ENCODE measurements around the gene PGC. TPM values are rescaled to one million over a fixed set of nuclear protein-coding genes. Genes with fewer than 3 reads are reported as not detected.

The PGC gene
- polyA plus RNA-seq, 3 donors from 2014 or later, result not detected

GRCh38 chr6:41748542-41748941 lies 1.3 kb upstream of the PGC start:
- peaks cover 0 to 2% (median 2%) of the 10 kb centered on the region in 3 donors for H3K27me3 Mint-ChIP-seq (ENCODE audit: low read depth in 3 of 3)
- peaks cover 0 to 7% (median 0%) of the 10 kb centered on the region in 3 donors for H3K36me3 Mint-ChIP-seq
- H3K4me1 Mint-ChIP-seq, result no peaks in the 10 kb centered on the region
- DNase-seq, result no peak
- H3K27ac Mint-ChIP-seq, result no peak overlapping the region
- no peaks in the 10 kb centered on the region for H3K9me3 Mint-ChIP-seq
- no peak overlapping the region for H3K4me3 Mint-ChIP-seq

GRCh38 chr6:41748102-41748477 lies 893 bp upstream of the PGC start:
- H3K27me3 Mint-ChIP-seq (ENCODE audit: low read depth in 3 of 3), result peaks cover 0 to 2% (median 2%) of the 10 kb centered on the region in 3 donors
- H3K9me3 Mint-ChIP-seq, result no peaks in the 10 kb centered on the region
- H3K4me1 Mint-ChIP-seq, result no peaks in the 10 kb centered on the region
- H3K36me3 Mint-ChIP-seq, result peaks cover 0 to 7% (median 0%) of the 10 kb centered on the region in 3 donors
- H3K4me3 Mint-ChIP-seq, result no peak overlapping the region
- no peak overlapping the region for H3K27ac Mint-ChIP-seq
- no peak for DNase-seq

DNA sequence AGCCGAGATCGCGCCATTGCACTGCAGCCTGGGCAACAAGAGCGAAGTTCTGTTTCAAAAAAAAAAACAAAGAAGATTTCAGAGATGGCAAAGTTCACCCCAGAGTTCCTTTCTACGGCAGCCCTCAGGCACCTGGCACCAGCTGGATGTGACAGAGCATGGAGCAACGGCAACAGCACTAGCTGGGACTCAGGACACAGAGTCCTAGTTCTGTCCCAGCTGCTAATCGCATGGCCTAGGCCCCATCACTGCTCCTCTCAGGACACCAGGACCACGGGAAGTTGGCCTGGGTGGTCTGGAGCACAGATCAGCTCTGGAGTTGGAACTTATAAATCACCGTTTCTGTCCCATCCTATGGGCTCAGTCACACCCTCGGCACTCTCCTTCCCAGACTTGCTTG lies 1.1 kb downstream of the PGC start:
- Mint-ChIP-seq H3K9me3 (no peaks in the 10 kb centered on the region), H3K4me1 (no peaks in the 10 kb centered on the region), H3K36me3 (peaks cover 0 to 7% (median 0%) of the 10 kb centered on the region in 3 donors), H3K4me3 (no peak overlapping the region), H3K27ac (no peak overlapping the region), H3K27me3 (ENCODE audit: low read depth in 3 of 3) (peaks cover 1 to 5% (median 4%) of the 10 kb centered on the region in 3 donors)
- DNase-seq, result no peak

- Mint-ChIP-seq H3K9me3 (no peaks in the 10 kb centered on the region), H3K4me3 (no peak overlapping the region), H3K27me3 (ENCODE audit: low read depth in 3 of 3) (peaks cover 0 to 5% (median 4%) of the 10 kb centered on the region in 3 donors), H3K36me3 (no peaks in the 10 kb centered on the region), H3K4me1 (no peaks in the 10 kb centered on the region), H3K27ac (no peak overlapping the region)
- DNase-seq, result no peak
Measured at GRCh38 chr6:41744236-41744787, 2.9 kb downstream of the PGC start.

GRCh38 chr6:41743406-41744235 lies 3.6 kb downstream of the PGC start:
- no peak for DNase-seq
- Mint-ChIP-seq H3K36me3 (no peaks in the 10 kb centered on the region), H3K4me3 (no peak overlapping the region), H3K9me3 (no peaks in the 10 kb centered on the region), H3K27ac (peak overlapping the region in 1 of 6 donors; percentile 29), H3K4me1 (no peaks in the 10 kb centered on the region), H3K27me3 (ENCODE audit: low read depth in 3 of 3) (peaks cover 0 to 5% (median 4%) of the 10 kb centered on the region in 3 donors)

GRCh38 chr6:41741625-41742490 lies 5.3 kb downstream of the PGC start:
- H3K27me3 Mint-ChIP-seq (ENCODE audit: low read depth in 3 of 3), result peaks cover 0 to 4% (median 4%) of the 10 kb centered on the region in 3 donors
- no peaks in the 10 kb centered on the region for H3K4me1 Mint-ChIP-seq
- H3K9me3 Mint-ChIP-seq, result no peaks in the 10 kb centered on the region
- no peak overlapping the region for H3K27ac Mint-ChIP-seq
- no peaks in the 10 kb centered on the region for H3K36me3 Mint-ChIP-seq
- no peak overlapping the region for H3K4me3 Mint-ChIP-seq
- DNase-seq, result no peak

GRCh38 chr6:41740366-41741162 lies 6.6 kb downstream of the PGC start:
- H3K4me3 Mint-ChIP-seq, result no peak overlapping the region
- no peak for DNase-seq
- H3K27me3 Mint-ChIP-seq (ENCODE audit: low read depth in 3 of 3), result peaks cover 0 to 7% (median 4%) of the 10 kb centered on the region in 3 donors
- no peaks in the 10 kb centered on the region for H3K36me3 Mint-ChIP-seq
- no peaks in the 10 kb centered on the region for H3K9me3 Mint-ChIP-seq
- H3K4me1 Mint-ChIP-seq, result peaks cover 0 to 3% of the 10 kb centered on the region in 2 donors
- no peak overlapping the region for H3K27ac Mint-ChIP-seq

- no peaks in the 10 kb centered on the region for H3K36me3 Mint-ChIP-seq
- H3K4me3 Mint-ChIP-seq, result no peak overlapping the region
- H3K4me1 Mint-ChIP-seq, result peaks cover 0 to 4% of the 10 kb centered on the region in 2 donors
- no peak overlapping the region for H3K27ac Mint-ChIP-seq
- DNase-seq, result no peak
- H3K27me3 Mint-ChIP-seq (ENCODE audit: low read depth in 3 of 3), result peaks cover 4 to 7% (median 4%) of the 10 kb centered on the region in 3 donors
- no peaks in the 10 kb centered on the region for H3K9me3 Mint-ChIP-seq
Measured at GRCh38 chr6:41739041-41739440, 8.2 kb downstream of the PGC start.

DNA sequence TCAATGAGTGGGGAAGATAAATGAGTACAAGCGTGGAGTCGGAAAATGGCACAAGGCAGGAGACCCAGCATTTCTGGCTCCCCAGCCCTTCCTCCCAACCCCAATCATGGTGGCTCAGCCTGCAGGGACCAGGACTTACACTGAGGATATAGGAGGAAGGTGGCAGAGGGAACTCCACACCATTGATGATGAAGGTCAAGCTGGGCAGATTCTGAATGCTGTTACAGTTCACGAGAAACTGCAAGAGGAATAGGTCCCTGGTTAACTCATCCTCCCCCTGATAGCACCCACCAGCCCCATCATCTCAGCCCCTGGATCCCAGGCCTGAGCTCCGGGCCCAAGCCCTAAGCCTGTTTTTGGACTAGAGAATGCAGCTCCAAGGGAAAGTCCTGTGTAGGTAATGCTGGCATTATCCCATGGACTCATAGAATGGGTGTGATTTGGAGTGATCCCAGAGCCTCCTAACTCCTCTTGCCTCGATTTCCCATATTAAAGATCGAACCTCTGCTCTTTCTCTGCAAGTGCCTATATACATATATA lies 9.5 kb downstream of the PGC start:
- peaks cover 12 to 17% of the 10 kb centered on the region in 2 donors for H3K4me1 Mint-ChIP-seq
- no peaks in the 10 kb centered on the region for H3K9me3 Mint-ChIP-seq
- H3K36me3 Mint-ChIP-seq, result no peaks in the 10 kb centered on the region
- H3K4me3 Mint-ChIP-seq, result no peak overlapping the region
- H3K27me3 Mint-ChIP-seq (ENCODE audit: low read depth in 3 of 3), result peaks cover 3 to 12% (median 6%) of the 10 kb centered on the region in 3 donors
- DNase-seq, result no peak
- H3K27ac Mint-ChIP-seq, result no peak overlapping the region

GRCh38 chr6:41736800-41737555 lies 10.2 kb downstream of the PGC start:
- H3K4me3 Mint-ChIP-seq, result peak overlapping the region in 2 of 5 donors; percentile 5 to 18
- peaks cover 19 to 23% of the 10 kb centered on the region in 2 donors for H3K4me1 Mint-ChIP-seq
- H3K9me3 Mint-ChIP-seq, result no peaks in the 10 kb centered on the region
- no peaks in the 10 kb centered on the region for H3K36me3 Mint-ChIP-seq
- peaks cover 2 to 16% (median 5%) of the 10 kb centered on the region in 3 donors for H3K27me3 Mint-ChIP-seq (ENCODE audit: low read depth in 3 of 3)
- peak overlapping the region in 1 of 6 donors; percentile 17 for H3K27ac Mint-ChIP-seq
- DNase-seq, result no peak

DNA sequence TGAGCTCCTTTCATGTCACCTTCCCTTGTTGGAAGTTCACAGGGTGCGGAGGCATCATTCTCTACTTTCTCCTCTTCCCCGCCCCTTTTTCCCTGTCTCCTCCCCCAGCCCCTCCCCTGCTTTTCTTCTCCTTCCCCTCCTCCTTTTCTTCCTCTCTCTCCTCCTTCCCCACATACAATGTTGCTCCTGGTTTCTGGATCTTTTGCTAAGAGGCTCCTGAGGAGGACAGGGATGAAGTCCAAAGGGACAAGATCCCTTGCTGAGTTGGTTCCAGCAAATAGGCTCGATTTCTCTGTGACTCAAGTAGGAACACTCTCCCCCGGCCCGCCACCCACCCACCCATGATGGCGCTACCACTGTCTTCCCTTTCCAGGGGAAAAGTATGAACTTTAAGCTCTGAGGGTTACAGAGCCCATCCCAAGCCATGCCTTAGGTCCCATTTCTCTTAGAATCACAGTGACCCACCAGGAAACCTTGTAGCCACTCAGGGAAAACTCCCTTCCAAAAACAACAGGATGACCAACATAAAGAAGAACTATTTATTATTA lies 10.9 kb downstream of the PGC start:
- peaks cover 26 to 31% of the 10 kb centered on the region in 2 donors for H3K4me1 Mint-ChIP-seq
- H3K27ac Mint-ChIP-seq, result peak overlapping the region in 1 of 6 donors; percentile 88
- no peaks in the 10 kb centered on the region for H3K36me3 Mint-ChIP-seq
- peaks cover 2 to 19% (median 5%) of the 10 kb centered on the region in 3 donors for H3K27me3 Mint-ChIP-seq (ENCODE audit: low read depth in 3 of 3)
- peak overlapping the region in 4 of 5 donors; percentile 33 to 85 (median 79) for H3K4me3 Mint-ChIP-seq
- H3K9me3 Mint-ChIP-seq, result no peaks in the 10 kb centered on the region
- DNase-seq, result no peak

Data from immature natural killer cell (primary cell).